Calu3 (cell line): Measurements from ENCODE around the gene EIF4G1. TPM values are rescaled to one million over a fixed set of nuclear protein-coding genes. Genes with fewer than 3 reads are reported as not detected.

Source experiments
- BruUV-seq: library from RNA; stranded (reverse); fragments of 400-500 nt; replicated peaks from 2 replicates; lab custom pipeline; 2021; lab: Mats Ljungman, UMichigan
- CTCF ChIA-PET: fragments of 300-600 bp; sonication (Branson Sonifier 250); formaldehyde crosslinking; loops from one replicate; lab custom pipeline; 2022; ENCODE audit warnings: antibody characterized with exemption; lab: Charles Lee
- DNase-seq: peaks from one replicate; pipeline ENCODE4 v3.0.0; 2022
- H3K27ac Mint-ChIP-seq: one replicate; pipeline ENCODE4 v1.8.0; 2022; ENCODE audit warnings: mixed read lengths; ENCODE audit not compliant: unreplicated experiment
- H3K27me3 Mint-ChIP-seq: one replicate; pipeline ENCODE4 v1.8.0; 2022; ENCODE audit warnings: mixed read lengths; ENCODE audit not compliant: unreplicated experiment
- H3K36me3 Mint-ChIP-seq: one replicate; pipeline ENCODE4 v1.8.0; 2022; ENCODE audit warnings: mild to moderate bottlenecking, moderate library complexity, mixed read lengths; ENCODE audit not compliant: insufficient read depth, unreplicated experiment
- H3K4me1 Mint-ChIP-seq: one replicate; pipeline ENCODE4 v1.8.0; 2022; ENCODE audit warnings: mild to moderate bottlenecking, low read depth, mixed read lengths; ENCODE audit not compliant: unreplicated experiment
- H3K4me3 Mint-ChIP-seq: one replicate; pipeline ENCODE4 v1.8.0; 2022; ENCODE audit warnings: mild to moderate bottlenecking, low read depth, moderate library complexity, mixed read lengths; ENCODE audit not compliant: unreplicated experiment
- H3K9me3 Mint-ChIP-seq: one replicate; pipeline ENCODE4 v1.8.0; 2022; ENCODE audit warnings: low read depth, mixed read lengths; ENCODE audit not compliant: unreplicated experiment
- CTCF ChIP-seq: fragments of 200-600 bp; IDR thresholded peaks from one replicate; pipeline ENCODE4 v1.8.0; 2022; ENCODE audit warnings: antibody characterized with exemption; ENCODE audit not compliant: unreplicated experiment
- intact Hi-C: fragments of 100-400 bp; cut with micrococcal nuclease; formaldehyde crosslinking; loops from one replicate; pipeline ENCODE4 v1.10.0; 2022; ENCODE audit not compliant: unreplicated experiment
- total RNA-seq: library from RNA; stranded (reverse); gene quantifications from 2 replicates; pipeline ENCODE4 v1.2.3, GENCODE V29; 2022

The EIF4G1 gene
- total RNA-seq, 1 experiment from 2014 or later = 673 TPM

GRCh38 chr3:184347321-184348056 is 33.1 kb downstream of the EIF4G1 start:
- Mint-ChIP-seq H3K27me3 (no peaks in the 10 kb centered on the region), H3K9me3 (no peaks in the 10 kb centered on the region), H3K4me3 (no peak overlapping the region), H3K27ac (no peak overlapping the region), H3K4me1 (peaks cover 23% of the 10 kb centered on the region), H3K36me3 (peaks cover 28% of the 10 kb centered on the region)
- no peak for TF ChIP-seq CTCF
- BruUV-seq = no TSS peak
- CTCF ChIA-PET = interaction anchor here (0.6 to 1.1 kb wide), 2 partner anchors 15 to 558 kb away, joined by 3 read pairs; no protein-coding TSS in a partner anchor
- intact Hi-C loops = no loop called here
- DNase-seq = no peak

GRCh38 chr3:184348057-184348382 is 33.6 kb downstream of the EIF4G1 start:
- Mint-ChIP-seq H3K9me3 (no peaks in the 10 kb centered on the region), H3K27me3 (no peaks in the 10 kb centered on the region), H3K4me1 (peaks cover 24% of the 10 kb centered on the region), H3K27ac (no peak overlapping the region), H3K4me3 (no peak overlapping the region), H3K36me3 (peaks cover 29% of the 10 kb centered on the region)
- no peak for TF ChIP-seq CTCF
- CTCF ChIA-PET = interaction anchor here (1.1 kb wide), 1 partner anchor 15 kb away, joined by 3 read pairs; no protein-coding TSS in a partner anchor
- no TSS peak for BruUV-seq
- DNase-seq = no peak
- intact Hi-C loops = no loop called here

GRCh38 chr3:184349563-184350470 is 35.4 kb downstream of the EIF4G1 start:
- Mint-ChIP-seq H3K27ac (no peak overlapping the region), H3K36me3 (peaks cover 24% of the 10 kb centered on the region), H3K9me3 (no peaks in the 10 kb centered on the region), H3K4me1 (peaks cover 24% of the 10 kb centered on the region), H3K4me3 (no peak overlapping the region), H3K27me3 (no peaks in the 10 kb centered on the region)
- BruUV-seq = no TSS peak
- TF ChIP-seq CTCF = no peak
- intact Hi-C loops = no loop called here
- no peak for DNase-seq
- CTCF ChIA-PET = interaction anchor here (1.4 kb wide), 1 partner anchor 12 kb away, joined by 4 read pairs; no protein-coding TSS in a partner anchor

- no TSS peak for BruUV-seq
- H3K4me3 Mint-ChIP-seq = no peak overlapping the region
Measured at GRCh38 chr3:184350618-184351017, 36.2 kb downstream of the EIF4G1 start.

More at GRCh38 chr3:184350618-184351017, 36.2 kb downstream of the EIF4G1 start:
- DNase-seq = no peak
- Mint-ChIP-seq H3K9me3 (no peaks in the 10 kb centered on the region), H3K36me3 (peaks cover 19% of the 10 kb centered on the region), H3K4me1 (peaks cover 19% of the 10 kb centered on the region), H3K27me3 (no peaks in the 10 kb centered on the region), H3K27ac (no peak overlapping the region)
- intact Hi-C loops = no loop called here
- no peak for TF ChIP-seq CTCF
- CTCF ChIA-PET = interaction anchor here (1.2 to 1.4 kb wide), 2 partner anchors 9 to 12 kb away, joined by 4 read pairs; no protein-coding TSS in a partner anchor
